SK-N-SH (cell line): Measurements from ENCODE around the gene CUBN.

Source experiments
- CTCF ChIP-seq: fragments of 200-600 bp; sonication (generic); IDR thresholded peaks from 2 replicates; pipeline ENCODE4 v1.6.1; 2017; ENCODE audit warnings: antibody characterized with exemption, mild to moderate bottlenecking, moderate library complexity
- ELF1 ChIP-seq: IDR thresholded peaks from 2 replicates; pipeline ENCODE4 v1.4.0; 2012
- EP300 ChIP-seq, 2 experiments: IDR thresholded peaks; 2 replicates each; pipeline versions ENCODE4 v1.4.0 to v1.6.1; 2012; ENCODE audit warnings: borderline replicate concordance in 1 of 2, low read depth in 1 of 2, low read length in 1 of 2
- FOXM1 ChIP-seq: IDR thresholded peaks from 2 replicates; pipeline ENCODE4 v1.4.0; 2012; ENCODE audit warnings: low read depth, mild to moderate bottlenecking
- GABPA ChIP-seq: IDR thresholded peaks from 2 replicates; pipeline ENCODE4 v1.4.0; 2012; ENCODE audit warnings: low read depth, mild to moderate bottlenecking
- JUND ChIP-seq: IDR thresholded peaks from 2 replicates; pipeline ENCODE4 v1.4.0; 2012
- MAX ChIP-seq: IDR thresholded peaks from 2 replicates; pipeline ENCODE4 v1.4.0; 2012; ENCODE audit warnings: low read depth
- MXI1 ChIP-seq: IDR thresholded peaks from 2 replicates; pipeline ENCODE4 v1.6.1; 2012; ENCODE audit warnings: mild to moderate bottlenecking, low read depth, low read length, improper control_type of control experiment
- PBX3 ChIP-seq: IDR thresholded peaks from 2 replicates; pipeline ENCODE4; 2012
- RXRA ChIP-seq: IDR thresholded peaks from 2 replicates; pipeline ENCODE4 v1.4.0; 2012; ENCODE audit warnings: low read depth, mild to moderate bottlenecking, borderline replicate concordance
- SIN3A ChIP-seq: IDR thresholded peaks from 2 replicates; pipeline ENCODE4 v1.6.1; 2012; ENCODE audit warnings: low read depth, mild to moderate bottlenecking, low read length, moderate library complexity, borderline replicate concordance
- YY1 ChIP-seq: IDR thresholded peaks from 2 replicates; pipeline ENCODE4 v1.4.0; 2012; ENCODE audit warnings: low read depth, mild to moderate bottlenecking
- ZBTB33 ChIP-seq: IDR thresholded peaks from 2 replicates; pipeline ENCODE4 v1.4.0; 2012; ENCODE audit warnings: low read depth, borderline replicate concordance

- no peak for TF ChIP-seq CTCF
- TF ChIP-seq MAX = no peak
- no peak for TF ChIP-seq EP300 (IDR thresholded peaks at IDR 0.05; ENCODE audit: borderline replicate concordance in 1 of 2, low read depth in 1 of 2, low read length in 1 of 2)
- no peak for TF ChIP-seq FOXM1
- no peak for TF ChIP-seq YY1
- TF ChIP-seq JUND = no peak
- TF ChIP-seq ZBTB33 = no peak
- no peak for TF ChIP-seq ELF1
- no peak for TF ChIP-seq SIN3A
- TF ChIP-seq GABPA = no peak
- TF ChIP-seq MXI1 = no peak
- no peak for TF ChIP-seq PBX3
- TF ChIP-seq RXRA = no peak
Measured at GRCh38 chr10:16779384-16779915, 350.2 kb downstream of the CUBN start.
